ENCODE results near the gene AZU1. TPM values are rescaled to one million over a fixed set of nuclear protein-coding genes. Genes with fewer than 3 reads are reported as not detected.

The AZU1 gene
- total RNA-seq (2014; rRNA removed): not detected in 2 replicates
- not detected for Bru-seq, nascent RNA
- percentile 14 among the genes with signal in this experiment for BruChase-seq, experiment 1, labeled RNA remaining after a 6-hour chase
- percentile 20 among the genes with signal in this experiment for BruChase-seq, experiment 2, labeled RNA remaining after a 2-hour chase
- long read RNA-seq: 0 reads

GRCh38 chr19:827710-828321 is at the start of gene AZU1:
Gene AZU1, plus strand, starts transcription at chr19:827837. Its CDS starts 10 bp downstream, at chr19:827847.
- no peak within 1 kb of the TSS for H3K9ac ChIP-seq (ENCODE audit: low read length)
- ATAC-seq (no peak), DNase-seq (no peak)
- H3K27ac ChIP-seq (ENCODE audit: low read length): no peak within 1 kb of the TSS
- no peak within 1 kb of the TSS for H3K4me3 ChIP-seq (ENCODE audit: low read length)
- intact Hi-C loops (cut with micrococcal nuclease): no loop called here
- H2AFZ ChIP-seq (ENCODE audit: low read length): no peak within 1 kb of the TSS
- ChIA-PET CTCF (no interaction called here), POLR2A (ENCODE audit: unreplicated experiment) (no interaction called here)
- H3K4me1 ChIP-seq (ENCODE audit: insufficient read depth, low read length): no peaks in the 10 kb centered on the region
- H3K9me3 ChIP-seq (ENCODE audit: low read length): no peaks in the 10 kb centered on the region
- no peaks in the 10 kb centered on the region for H3K79me2 ChIP-seq (ENCODE audit: low read length)
- BruUV-seq (replicated peaks): no TSS peak
- no peaks in the 10 kb centered on the region for H3F3A ChIP-seq (ENCODE audit: low read length, unreplicated experiment)
- no peak within 1 kb of the TSS for H3K4me2 ChIP-seq (ENCODE audit: low read length)
- no peaks in the 10 kb centered on the region for H3K36me3 ChIP-seq (ENCODE audit: low read depth, low read length)
- H3K9me2 ChIP-seq (replicated peaks; ENCODE audit: low read length): no peaks in the 10 kb centered on the region
- H4K20me1 ChIP-seq (ENCODE audit: low read length): no peaks in the 10 kb centered on the region
- TF ChIP-seq EZH2phosphoT487 (IDR thresholded peaks at IDR 0.05; ENCODE audit: borderline replicate concordance, low read length) (no peak), CTCF (conservative IDR thresholded peaks at IDR 0.05; ENCODE audit: low read depth, low read length) (no peak), EZH2 (IDR thresholded peaks at IDR 0.05; ENCODE audit: low read length, unreplicated experiment) (no peak)
- H3K27me3 ChIP-seq (ENCODE audit: low read length): no peaks in the 10 kb centered on the region

GRCh38 chr19:778910-779653 is 48.6 kb upstream of the AZU1 start:
- Histone ChIP-seq H3K9ac (ENCODE audit: low read length) (no peak overlapping the region), H3K27me3 (ENCODE audit: low read length) (no peaks in the 10 kb centered on the region), H3K36me3 (ENCODE audit: low read depth, low read length) (no peaks in the 10 kb centered on the region), H4K20me1 (ENCODE audit: low read length) (no peaks in the 10 kb centered on the region), H3K4me1 (ENCODE audit: insufficient read depth, low read length) (peaks cover 8% of the 10 kb centered on the region; the same call in 1 of the 2 replicates), H3F3A (ENCODE audit: low read length, unreplicated experiment) (no peaks in the 10 kb centered on the region), H3K4me2 (ENCODE audit: low read length) (no peak overlapping the region), H3K27ac (ENCODE audit: low read length) (peak overlapping the region; percentile 6; the same call in 1 of the 2 replicates), H3K4me3 (ENCODE audit: low read length) (no peak overlapping the region), H3K9me3 (ENCODE audit: low read length) (no peaks in the 10 kb centered on the region), H3K79me2 (ENCODE audit: low read length) (peaks cover 31% of the 10 kb centered on the region), H2AFZ (ENCODE audit: low read length) (no peak overlapping the region), H3K9me2 (replicated peaks; ENCODE audit: low read length) (no peaks in the 10 kb centered on the region)
- intact Hi-C loops (cut with micrococcal nuclease): no loop called here
- ATAC-seq: no peak; the same call in 1 of the 2 replicates
- no peak for TF ChIP-seq EZH2phosphoT487 (IDR thresholded peaks at IDR 0.05; ENCODE audit: borderline replicate concordance, low read length)
- TF ChIP-seq EZH2 (IDR thresholded peaks at IDR 0.05; ENCODE audit: low read length, unreplicated experiment): no peak
- TF ChIP-seq CTCF (conservative IDR thresholded peaks at IDR 0.05; ENCODE audit: low read depth, low read length): no peak
- ChIA-PET CTCF (no interaction called here), POLR2A (ENCODE audit: unreplicated experiment) (no interaction called here)
- peak; percentile 73 for DNase-seq
- no TSS peak for BruUV-seq (replicated peaks)
